Keratinocyte (primary cell): ENCODE data around the gene FASN. TPM values are rescaled to one million over a fixed set of nuclear protein-coding genes. Genes with fewer than 3 reads are reported as not detected.

ENCODE experiments used
- DNase-seq: peaks from one replicate; pipeline ENCODE4 v3.0.0-alpha.2; 2011; ENCODE audit warnings: low read depth, missing footprints, low spot score
- FAIRE-seq: peaks from 2 replicates; lab custom pipeline; 2011; peaks lifted over from hg19 to GRCh38; lab: Jason Lieb, UNC
- H2AFZ ChIP-seq: 2 replicates; pipeline ENCODE4 v1.6.0; 2012; ENCODE audit warnings: low read length, control low read depth, inconsistent platforms; ENCODE audit not compliant: control insufficient read depth
- H3K27ac ChIP-seq: 2 replicates; pipeline ENCODE4 v1.5.1; 2011; ENCODE audit warnings: low read length; ENCODE audit not compliant: control insufficient read depth, insufficient read depth
- H3K27me3 ChIP-seq: 3 replicates; pipeline ENCODE4 v1.6.0; 2011; ENCODE audit warnings: low read length; ENCODE audit not compliant: control insufficient read depth, insufficient read depth; ENCODE audit errors: extremely low read depth
- H3K36me3 ChIP-seq, 2 experiments: 2 replicates in 1 of 2; 3 replicates in 1 of 2; pipeline ENCODE4 v1.5.1; 2011; ENCODE audit warnings: low read length in 2 of 2, mild to moderate bottlenecking in 1 of 2; ENCODE audit not compliant: control insufficient read depth in 2 of 2, insufficient read depth in 2 of 2; ENCODE audit errors: extremely low read depth in 1 of 2
- H3K4me1 ChIP-seq: 3 replicates; pipeline ENCODE4 v1.5.1; 2011; ENCODE audit warnings: low read length; ENCODE audit not compliant: control insufficient read depth, insufficient read depth; ENCODE audit errors: extremely low read depth
- H3K4me2 ChIP-seq: 3 replicates; pipeline ENCODE4 v1.6.0; 2011; ENCODE audit warnings: low read depth, low read length; ENCODE audit not compliant: control insufficient read depth, insufficient read depth; ENCODE audit errors: extremely low read depth
- H3K4me3 ChIP-seq, 3 experiments: fragments of 200-600 bp in 1 of 3; sonication (generic) in 1 of 3; 2 replicates in 2 of 3; 3 replicates in 1 of 3; pipeline ENCODE4 v1.5.1; 2011 to 2016; ENCODE audit warnings: low read length in 3 of 3, mild to moderate bottlenecking in 3 of 3, control low read depth in 2 of 3, inconsistent platforms in 1 of 3, low read depth in 1 of 3, mixed read lengths in 1 of 3, mixed run types in 1 of 3, moderate library complexity in 1 of 3; ENCODE audit not compliant: control insufficient read depth in 2 of 3, insufficient read depth in 2 of 3; ENCODE audit errors: extremely low read depth in 1 of 3
- H3K79me2 ChIP-seq: 2 replicates; pipeline ENCODE4 v1.6.0; 2012; ENCODE audit warnings: low read length; ENCODE audit not compliant: control insufficient read depth, insufficient read depth
- H3K9ac ChIP-seq: 3 replicates; pipeline ENCODE4 v1.6.0; 2011; ENCODE audit warnings: low read length; ENCODE audit not compliant: control insufficient read depth, insufficient read depth; ENCODE audit errors: extremely low read depth
- H3K9me1 ChIP-seq: 3 replicates; pipeline ENCODE4 v1.6.0; 2011; ENCODE audit warnings: low read length; ENCODE audit not compliant: control insufficient read depth, insufficient read depth; ENCODE audit errors: extremely low read depth
- H3K9me3 ChIP-seq: 2 replicates; pipeline ENCODE4 v1.5.1; 2012; ENCODE audit warnings: low read depth, low read length; ENCODE audit not compliant: control insufficient read depth
- H4K20me1 ChIP-seq: 3 replicates; pipeline ENCODE4 v1.6.0; 2011; ENCODE audit warnings: low read length; ENCODE audit not compliant: control insufficient read depth, insufficient read depth; ENCODE audit errors: extremely low read depth
- CTCF ChIP-seq, 3 experiments: IDR thresholded peaks in 1 of 3; conservative IDR thresholded peaks in 1 of 3; optimal IDR thresholded peaks in 1 of 3; 2 replicates in 2 of 3; 3 replicates in 1 of 3; pipeline versions ENCODE3 to v1.5.1; 2011; ENCODE audit warnings: low read length in 3 of 3, mild to moderate bottlenecking in 3 of 3, moderate library complexity in 2 of 3, control low read depth in 1 of 3, inconsistent platforms in 1 of 3; ENCODE audit not compliant: insufficient read depth in 2 of 3; ENCODE audit errors: extremely low read depth in 1 of 3
- EZH2 ChIP-seq: IDR thresholded peaks from one replicate; pipeline ENCODE4 v1.6.1; 2012; ENCODE audit warnings: inconsistent platforms, mild to moderate bottlenecking, low read length, moderate library complexity
- dilution Hi-C: fragments of 300-500 bp; cut with MboI; formaldehyde crosslinking; loops from one replicate; pipeline ENCODE4 v1.7.0; 2020; ENCODE audit warnings: low sequenced_read_pairs; ENCODE audit not compliant: extremely low pct_ligation_motif_present
- polyA plus RNA-seq, 5 experiments: library from polyadenylated mRNA; depleted of rRNA in 3 of 5; stranded (reverse) in 3 of 5; stranded (forward) in 1 of 5; unstranded in 1 of 5; fragments of >200 nt; gene quantifications; 1 replicate in 1 of 5; 2 replicates in 3 of 5; 3 replicates in 1 of 5; pipeline versions ENCODE4 v1.2.1 to v1.2.3, GENCODE V29; 2011 to 2012; ENCODE audit warnings: missing spikeins in 2 of 5, low read depth in 1 of 5, low replicate concordance in 1 of 5

FASN gene
- polyA plus RNA-seq, 1 donor (not counting 4 experiments of a cell fraction or from before 2014, with no cell fraction given): 44.7 TPM

- dilution Hi-C loops: no loop called here
- H3K4me3 ChIP-seq: no peak overlapping the region
- H3K79me2 ChIP-seq: peaks cover 25% of the 10 kb centered on the region
- no peaks in the 10 kb centered on the region for H4K20me1 ChIP-seq
- H3K9ac ChIP-seq: no peak overlapping the region
- no peak overlapping the region for H2AFZ ChIP-seq
- H3K9me3 ChIP-seq: no peaks in the 10 kb centered on the region
- H3K27ac ChIP-seq: no peak overlapping the region
- peaks cover 11% of the 10 kb centered on the region for H3K4me1 ChIP-seq
- H3K9me1 ChIP-seq: no peaks in the 10 kb centered on the region
- no peak for FAIRE-seq
- TF ChIP-seq EZH2 (no peak), CTCF (optimal IDR thresholded peaks at IDR 0.05 in 1 of 3, IDR thresholded peaks at IDR 0.05 in 1 of 3, conservative IDR thresholded peaks at IDR 0.05 in 1 of 3; ENCODE audit: extremely low read depth in 1 of 3, insufficient read depth in 2 of 3, low read length in 3 of 3) (no peak)
- H3K36me3 ChIP-seq: peaks cover 5 to 16% of the 10 kb centered on the region in 2 experiments
- no peak for DNase-seq
- no peak overlapping the region for H3K4me2 ChIP-seq
- H3K27me3 ChIP-seq: no peaks in the 10 kb centered on the region
These were observed 48.9 kb downstream of the FASN start for GRCh38 chr17:82049106-82049505.

- H3K9me1 ChIP-seq: no peaks in the 10 kb centered on the region
- no peak overlapping the region for H3K27ac ChIP-seq
- no peak overlapping the region for H3K4me2 ChIP-seq
- dilution Hi-C loops: no loop called here
- TF ChIP-seq EZH2 (no peak), CTCF (optimal IDR thresholded peaks at IDR 0.05 in 1 of 3, IDR thresholded peaks at IDR 0.05 in 1 of 3, conservative IDR thresholded peaks at IDR 0.05 in 1 of 3; ENCODE audit: extremely low read depth in 1 of 3, insufficient read depth in 2 of 3, low read length in 3 of 3) (no peak)
- H3K27me3 ChIP-seq: no peaks in the 10 kb centered on the region
- H3K4me1 ChIP-seq: peaks cover 11% of the 10 kb centered on the region
- H3K9ac ChIP-seq: no peak overlapping the region
- DNase-seq (no peak), FAIRE-seq (no peak)
- H3K36me3 ChIP-seq: peaks cover 5 to 12% of the 10 kb centered on the region in 2 experiments
- no peak overlapping the region for H3K4me3 ChIP-seq
- no peak overlapping the region for H2AFZ ChIP-seq
- H3K9me3 ChIP-seq: no peaks in the 10 kb centered on the region
- H4K20me1 ChIP-seq: no peaks in the 10 kb centered on the region
- peaks cover 21% of the 10 kb centered on the region for H3K79me2 ChIP-seq
These were observed 49.5 kb downstream of the FASN start for GRCh38 chr17:82048571-82048971.
